NCI-H187 (cell line): ENCODE data around the gene TNPO1.
"Not testable (repeated sequence)": the region's sequence is repeated elsewhere in the genome, so short reads cannot be mapped to it uniquely, and the experiment has no call there.

ENCODE experiments used
- DNase-seq, 2 experiments: peaks; one replicate each; lab custom pipeline; 2025; lab: John Stamatoyannopoulos, UW

TNPO1 gene

GRCh38 chr5:72854419-72854818, 38.0 kb downstream of the TNPO1 start:
- no peak for DNase-seq

GRCh38 chr5:72855821-72856220, 39.4 kb downstream of the TNPO1 start:
- DNase-seq: no peak

GRCh38 chr5:72857396-72857795, 40.9 kb downstream of the TNPO1 start:
- no peak for DNase-seq

GRCh38 chr5:72859127-72859526, 42.7 kb downstream of the TNPO1 start:
- DNase-seq: no peak

- DNase-seq: no peak
Observed at GRCh38 chr5:72860499-72860898, 44.0 kb downstream of the TNPO1 start.

GRCh38 chr5:72871366-72872024, 55.0 kb downstream of the TNPO1 start:
- no peak for DNase-seq

GRCh38 chr5:72878854-72879253, 62.4 kb downstream of the TNPO1 start:
- no peak for DNase-seq

- DNase-seq: no peak
Observed at GRCh38 chr5:72882989-72883388, 66.5 kb downstream of the TNPO1 start.

GRCh38 chr5:72883850-72884249, 67.4 kb downstream of the TNPO1 start:
- no peak for DNase-seq

GRCh38 chr5:72884892-72885291, 68.4 kb downstream of the TNPO1 start:
- no peak for DNase-seq

GRCh38 chr5:72885824-72886223, 69.4 kb downstream of the TNPO1 start:
- no peak for DNase-seq

- no peak for DNase-seq
Observed at GRCh38 chr5:72888595-72888994, 72.1 kb downstream of the TNPO1 start.

GRCh38 chr5:72889324-72889723, 72.9 kb downstream of the TNPO1 start:
- no peak for DNase-seq

GRCh38 chr5:72892846-72893245, 76.4 kb downstream of the TNPO1 start:
- DNase-seq: no peak

- no peak for DNase-seq
Observed at GRCh38 chr5:72895758-72896157, 79.3 kb downstream of the TNPO1 start.

GRCh38 chr5:72906806-72907205, 90.3 kb downstream of the TNPO1 start:
- no peak for DNase-seq

GRCh38 chr5:72908664-72909063, 92.2 kb downstream of the TNPO1 start:
- no peak for DNase-seq

- no peak for DNase-seq
Observed at GRCh38 chr5:72917371-72917776, 100.9 kb downstream of the TNPO1 start.

- no peak for DNase-seq
Observed at GRCh38 chr5:72920690-72921502, 104.4 kb downstream of the TNPO1 start.

- no peak for DNase-seq
Observed at GRCh38 chr5:72921886-72922285, 105.4 kb downstream of the TNPO1 start.

- DNase-seq: no peak
Observed at GRCh38 chr5:72922422-72922821, 106.0 kb downstream of the TNPO1 start.

GRCh38 chr5:72925336-72926010, 109.0 kb downstream of the TNPO1 start:
- no peak for DNase-seq

- DNase-seq: not testable (repeated sequence)
Observed at GRCh38 chr5:72932686-72933085, 116.2 kb downstream of the TNPO1 start.
